Inflammatory macrophage treated with lipopolysaccharide for 1 hour (primary cell): Measurements from ENCODE around the gene AIPL1.
A peak's percentile ranks its signal among the peaks of the same experiment; 100 is the strongest.

Source experiments
- DNase-seq, 2 donors: peaks; one replicate each; pipeline ENCODE4 v3.0.0-alpha.2; 2020 to 2022

Gene AIPL1

GRCh38 chr17:6413065-6413464 lies 21.9 kb downstream of the AIPL1 start:
- peak; percentile 10 to 25 for DNase-seq

- no peak for DNase-seq
Measured at GRCh38 chr17:6408735-6409134, 26.2 kb downstream of the AIPL1 start.

GRCh38 chr17:6408276-6408675 lies 26.6 kb downstream of the AIPL1 start:
- DNase-seq, result no peak

- DNase-seq, result no peak
Measured at GRCh38 chr17:6402258-6402657, 32.7 kb downstream of the AIPL1 start.

- no peak for DNase-seq
Measured at GRCh38 chr17:6398955-6399354, 36.0 kb downstream of the AIPL1 start.

- no peak for DNase-seq
Measured at GRCh38 chr17:6394055-6394606, 40.8 kb downstream of the AIPL1 start.

- no peak for DNase-seq
Measured at GRCh38 chr17:6393351-6393952, 41.5 kb downstream of the AIPL1 start.

GRCh38 chr17:6392609-6393350 lies 42.1 kb downstream of the AIPL1 start:
- no peak for DNase-seq

- DNase-seq, result no peak
Measured at GRCh38 chr17:6388416-6388815, 46.5 kb downstream of the AIPL1 start.

- DNase-seq, result no peak
Measured at GRCh38 chr17:6387858-6388257, 47.1 kb downstream of the AIPL1 start.

GRCh38 chr17:6387442-6387841 lies 47.5 kb downstream of the AIPL1 start:
- no peak for DNase-seq

GRCh38 chr17:6386041-6386630 lies 48.8 kb downstream of the AIPL1 start:
- DNase-seq, result no peak

- DNase-seq, result no peak
Measured at GRCh38 chr17:6384481-6384880, 50.4 kb downstream of the AIPL1 start.

- DNase-seq, result no peak
Measured at GRCh38 chr17:6381526-6382465, 53.1 kb downstream of the AIPL1 start.

- DNase-seq, result no peak
Measured at GRCh38 chr17:6380915-6381438, 53.9 kb downstream of the AIPL1 start.

- no peak for DNase-seq
Measured at GRCh38 chr17:6377906-6378305, 57.0 kb downstream of the AIPL1 start.

- no peak for DNase-seq
Measured at GRCh38 chr17:6376931-6377361, 58.0 kb downstream of the AIPL1 start.

- DNase-seq, result peak in 1 of 2 donors; percentile 24
Measured at GRCh38 chr17:6374761-6375312, 60.1 kb downstream of the AIPL1 start.

- no peak for DNase-seq
Measured at GRCh38 chr17:6374271-6374691, 60.6 kb downstream of the AIPL1 start.
